ENCODE measurements around the gene PRR35.

DNA sequence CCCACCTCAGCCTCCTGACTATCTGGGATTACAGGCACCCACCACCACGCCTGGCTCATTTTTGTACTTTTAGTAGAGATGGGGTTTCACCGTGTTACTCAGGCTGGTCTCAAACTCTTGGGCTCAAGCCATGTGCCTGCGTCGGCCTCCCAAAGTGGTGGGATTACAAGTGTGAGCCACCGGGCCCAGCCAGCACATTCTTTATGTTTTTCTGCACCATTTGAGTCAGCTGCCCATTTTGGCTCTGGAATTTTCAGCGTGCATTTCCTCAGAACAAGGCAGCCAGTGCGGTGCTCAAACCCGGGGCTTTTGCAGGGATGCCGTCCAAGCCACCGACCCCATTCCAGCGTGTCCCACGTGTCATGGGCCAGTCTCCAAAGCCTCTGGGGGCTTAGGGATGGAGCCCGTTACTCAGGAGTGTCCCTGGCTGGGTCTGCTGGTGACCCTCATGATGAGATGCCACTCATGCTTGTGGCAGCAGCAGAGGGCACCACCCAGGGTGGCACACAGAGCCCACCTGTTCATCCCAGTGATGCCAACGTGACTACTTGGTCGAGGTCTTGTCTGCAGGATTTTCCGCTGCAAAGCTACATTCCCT, 26.0 kb downstream of the PRR35 start:
- TF ChIP-seq, protein P1, sequence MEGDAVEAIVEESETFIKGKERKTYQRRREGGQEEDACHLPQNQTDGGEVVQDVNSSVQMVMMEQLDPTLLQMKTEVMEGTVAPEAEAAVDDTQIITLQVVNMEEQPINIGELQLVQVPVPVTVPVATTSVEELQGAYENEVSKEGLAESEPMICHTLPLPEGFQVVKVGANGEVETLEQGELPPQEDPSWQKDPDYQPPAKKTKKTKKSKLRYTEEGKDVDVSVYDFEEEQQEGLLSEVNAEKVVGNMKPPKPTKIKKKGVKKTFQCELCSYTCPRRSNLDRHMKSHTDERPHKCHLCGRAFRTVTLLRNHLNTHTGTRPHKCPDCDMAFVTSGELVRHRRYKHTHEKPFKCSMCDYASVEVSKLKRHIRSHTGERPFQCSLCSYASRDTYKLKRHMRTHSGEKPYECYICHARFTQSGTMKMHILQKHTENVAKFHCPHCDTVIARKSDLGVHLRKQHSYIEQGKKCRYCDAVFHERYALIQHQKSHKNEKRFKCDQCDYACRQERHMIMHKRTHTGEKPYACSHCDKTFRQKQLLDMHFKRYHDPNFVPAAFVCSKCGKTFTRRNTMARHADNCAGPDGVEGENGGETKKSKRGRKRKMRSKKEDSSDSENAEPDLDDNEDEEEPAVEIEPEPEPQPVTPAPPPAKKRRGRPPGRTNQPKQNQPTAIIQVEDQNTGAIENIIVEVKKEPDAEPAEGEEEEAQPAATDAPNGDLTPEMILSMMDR (IDR thresholded peaks at IDR 0.05): no peak
- TF ChIP-seq POLR2A (IDR thresholded peaks at IDR 0.05): no peak
